Measurements from ENCODE around the gene DLG2. TPM values are rescaled to one million over a fixed set of nuclear protein-coding genes. Genes with fewer than 3 reads are reported as not detected.

DLG2 gene
- total RNA-seq, 1 donor from 2014 or later = 7.2 TPM

- Histone ChIP-seq H3K27me3 (ENCODE audit: low read depth) (no peaks in the 10 kb centered on the region), H3K9me3 (no peaks in the 10 kb centered on the region), H3K4me3 (no peak overlapping the region), H3K4me1 (no peaks in the 10 kb centered on the region), H3K36me3 (no peaks in the 10 kb centered on the region), H3K27ac (no peak overlapping the region)
- no peak for ATAC-seq
- TF ChIP-seq, protein P1, sequence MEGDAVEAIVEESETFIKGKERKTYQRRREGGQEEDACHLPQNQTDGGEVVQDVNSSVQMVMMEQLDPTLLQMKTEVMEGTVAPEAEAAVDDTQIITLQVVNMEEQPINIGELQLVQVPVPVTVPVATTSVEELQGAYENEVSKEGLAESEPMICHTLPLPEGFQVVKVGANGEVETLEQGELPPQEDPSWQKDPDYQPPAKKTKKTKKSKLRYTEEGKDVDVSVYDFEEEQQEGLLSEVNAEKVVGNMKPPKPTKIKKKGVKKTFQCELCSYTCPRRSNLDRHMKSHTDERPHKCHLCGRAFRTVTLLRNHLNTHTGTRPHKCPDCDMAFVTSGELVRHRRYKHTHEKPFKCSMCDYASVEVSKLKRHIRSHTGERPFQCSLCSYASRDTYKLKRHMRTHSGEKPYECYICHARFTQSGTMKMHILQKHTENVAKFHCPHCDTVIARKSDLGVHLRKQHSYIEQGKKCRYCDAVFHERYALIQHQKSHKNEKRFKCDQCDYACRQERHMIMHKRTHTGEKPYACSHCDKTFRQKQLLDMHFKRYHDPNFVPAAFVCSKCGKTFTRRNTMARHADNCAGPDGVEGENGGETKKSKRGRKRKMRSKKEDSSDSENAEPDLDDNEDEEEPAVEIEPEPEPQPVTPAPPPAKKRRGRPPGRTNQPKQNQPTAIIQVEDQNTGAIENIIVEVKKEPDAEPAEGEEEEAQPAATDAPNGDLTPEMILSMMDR (IDR thresholded peaks at IDR 0.05) = no peak
- intact Hi-C loops (cut with DNase I) = no loop called here
- no peak for DNase-seq
Observed at GRCh38 chr11:84407091-84407490, 1220.1 kb downstream of the DLG2 start.

- intact Hi-C loops (cut with DNase I) = no loop called here
- no peaks in the 10 kb centered on the region for H3K36me3 ChIP-seq
- no peaks in the 10 kb centered on the region for H3K27me3 ChIP-seq (ENCODE audit: low read depth)
- H3K4me3 ChIP-seq = no peak overlapping the region
- H3K4me1 ChIP-seq = no peaks in the 10 kb centered on the region
- H3K27ac ChIP-seq = no peak overlapping the region
- TF ChIP-seq, protein P1 (IDR thresholded peaks at IDR 0.05) = peak; percentile 8
- ATAC-seq (no peak), DNase-seq (no peak)
- H3K9me3 ChIP-seq = no peaks in the 10 kb centered on the region
Observed at GRCh38 chr11:84398017-84398626, 1229.0 kb downstream of the DLG2 start.

DNA sequence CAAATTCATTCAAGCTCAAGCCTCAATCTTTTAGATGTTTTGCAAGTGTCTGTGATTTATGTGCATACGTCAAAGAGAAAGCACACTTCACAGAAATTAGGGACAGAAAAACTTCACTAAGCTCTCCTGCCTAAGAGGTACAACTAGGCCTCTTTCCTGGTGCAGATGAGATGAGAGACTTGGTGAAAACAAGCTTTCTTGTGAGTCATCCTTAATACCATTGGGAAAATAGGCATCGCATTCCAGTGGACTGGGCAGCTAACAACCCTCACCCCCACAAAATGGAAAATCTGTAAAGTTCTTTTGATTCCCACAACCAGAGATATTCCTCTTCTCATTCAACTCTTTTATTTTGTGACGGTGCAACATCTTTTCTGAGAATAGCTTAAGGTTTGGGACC is 1230.6 kb downstream of the DLG2 start:
- TF ChIP-seq, protein P1 (IDR thresholded peaks at IDR 0.05) = no peak
- DNase-seq (no peak), ATAC-seq (no peak)
- no peak overlapping the region for H3K27ac ChIP-seq
- intact Hi-C loops (cut with DNase I) = no loop called here
- no peaks in the 10 kb centered on the region for H3K36me3 ChIP-seq
- H3K4me1 ChIP-seq = no peaks in the 10 kb centered on the region
- H3K9me3 ChIP-seq = no peaks in the 10 kb centered on the region
- no peak overlapping the region for H3K4me3 ChIP-seq
- H3K27me3 ChIP-seq (ENCODE audit: low read depth) = no peaks in the 10 kb centered on the region

- H3K4me3 ChIP-seq = no peak overlapping the region
- no peaks in the 10 kb centered on the region for H3K4me1 ChIP-seq
- no peak overlapping the region for H3K27ac ChIP-seq
- intact Hi-C loops (cut with DNase I) = no loop called here
- DNase-seq = no peak
- H3K9me3 ChIP-seq = no peaks in the 10 kb centered on the region
- TF ChIP-seq, protein P1 (IDR thresholded peaks at IDR 0.05) = no peak
- H3K27me3 ChIP-seq (ENCODE audit: low read depth) = no peaks in the 10 kb centered on the region
- H3K36me3 ChIP-seq = no peaks in the 10 kb centered on the region
- no peak for ATAC-seq
Observed at GRCh38 chr11:84390441-84391078, 1236.6 kb downstream of the DLG2 start.

DNA sequence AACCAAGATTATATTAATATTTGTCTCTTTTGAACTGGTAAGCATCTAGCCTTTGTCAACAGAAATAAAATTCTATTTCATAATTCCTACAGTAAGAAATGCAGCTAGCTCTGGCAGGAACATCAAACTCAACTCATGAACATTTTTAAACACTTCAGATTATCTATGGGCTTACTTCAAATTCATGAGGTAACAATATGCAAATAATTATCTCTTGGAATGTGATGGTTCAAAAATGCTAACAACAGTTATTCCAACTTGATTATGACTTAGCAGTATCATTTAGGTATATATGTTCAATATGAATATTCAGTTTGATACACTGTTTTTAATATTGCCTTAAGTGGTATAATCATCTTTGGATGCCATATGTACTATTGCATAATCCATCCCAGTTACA is 1237.4 kb downstream of the DLG2 start:
- Histone ChIP-seq H3K36me3 (no peaks in the 10 kb centered on the region), H3K9me3 (no peaks in the 10 kb centered on the region), H3K4me3 (no peak overlapping the region), H3K27ac (no peak overlapping the region), H3K27me3 (ENCODE audit: low read depth) (no peaks in the 10 kb centered on the region), H3K4me1 (no peaks in the 10 kb centered on the region)
- ATAC-seq (no peak), DNase-seq (no peak)
- intact Hi-C loops (cut with DNase I) = no loop called here
- TF ChIP-seq, protein P1 (IDR thresholded peaks at IDR 0.05) = no peak
